Activated CD8-positive, alpha-beta memory T cell treated with anti-CD3 and anti-CD28 coated beads, Interleukin-2, amount 50 U/mL, for 1 hour (primary cell): ENCODE measurements around the gene DUOX2.
A peak's percentile ranks its signal among the peaks of the same experiment; 100 is the strongest.
"Not testable (repeated sequence)": the region's sequence is repeated elsewhere in the genome, so short reads cannot be mapped to it uniquely, and the experiment has no call there.

Experiments
- DNase-seq: peaks from one replicate; pipeline ENCODE4 v3.0.0-alpha.2; 2020; ENCODE audit errors: extremely low read depth

The DUOX2 gene

DNA sequence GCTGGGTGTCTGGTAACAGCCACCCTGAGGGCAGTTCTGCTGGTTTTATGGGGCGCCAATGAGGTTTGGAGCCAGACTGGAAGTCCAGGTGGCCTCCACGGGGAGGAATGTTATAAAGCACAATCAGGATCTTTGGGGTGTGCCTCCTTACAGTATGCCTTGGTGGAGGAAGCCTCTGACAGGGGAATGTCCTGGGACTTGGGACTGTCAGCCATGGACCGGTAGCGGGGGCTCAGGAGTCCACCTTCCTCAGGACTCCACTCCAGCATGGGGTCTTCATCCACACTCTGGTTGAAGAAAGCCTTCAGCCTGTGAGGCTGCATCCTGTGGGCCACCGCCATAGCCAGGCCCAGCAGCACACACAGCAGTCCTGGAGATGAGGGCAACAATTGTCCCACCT lies 5.0 kb upstream of the DUOX2 start:
- no peak for DNase-seq

DNA sequence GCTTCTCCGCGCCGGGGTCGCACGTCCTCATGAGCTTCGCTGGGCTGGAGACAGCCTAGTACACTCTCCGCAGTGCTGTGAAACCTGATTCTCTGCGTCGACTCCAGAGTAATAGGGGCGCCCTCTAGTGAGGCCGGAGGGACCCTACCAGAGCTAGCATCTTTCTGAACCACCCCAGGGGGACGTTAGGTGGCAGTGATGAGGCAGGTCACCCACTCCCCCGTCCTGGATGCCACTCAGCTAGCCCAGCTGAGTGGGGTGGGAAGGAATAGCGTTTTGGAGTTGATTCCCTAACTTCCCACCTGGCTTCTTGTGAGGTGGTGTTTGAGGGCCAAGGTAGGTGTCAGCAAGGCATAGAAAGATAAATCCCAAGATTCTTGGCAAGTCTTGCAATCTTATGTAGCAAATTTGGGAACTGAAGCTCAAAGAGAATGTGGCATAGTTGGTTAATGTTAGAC lies 4.2 kb upstream of the DUOX2 start:
- DNase-seq, result peak; percentile 50

- no peak for DNase-seq
Observed at GRCh38 chr15:45117308-45118130, 3.5 kb upstream of the DUOX2 start.

DNA sequence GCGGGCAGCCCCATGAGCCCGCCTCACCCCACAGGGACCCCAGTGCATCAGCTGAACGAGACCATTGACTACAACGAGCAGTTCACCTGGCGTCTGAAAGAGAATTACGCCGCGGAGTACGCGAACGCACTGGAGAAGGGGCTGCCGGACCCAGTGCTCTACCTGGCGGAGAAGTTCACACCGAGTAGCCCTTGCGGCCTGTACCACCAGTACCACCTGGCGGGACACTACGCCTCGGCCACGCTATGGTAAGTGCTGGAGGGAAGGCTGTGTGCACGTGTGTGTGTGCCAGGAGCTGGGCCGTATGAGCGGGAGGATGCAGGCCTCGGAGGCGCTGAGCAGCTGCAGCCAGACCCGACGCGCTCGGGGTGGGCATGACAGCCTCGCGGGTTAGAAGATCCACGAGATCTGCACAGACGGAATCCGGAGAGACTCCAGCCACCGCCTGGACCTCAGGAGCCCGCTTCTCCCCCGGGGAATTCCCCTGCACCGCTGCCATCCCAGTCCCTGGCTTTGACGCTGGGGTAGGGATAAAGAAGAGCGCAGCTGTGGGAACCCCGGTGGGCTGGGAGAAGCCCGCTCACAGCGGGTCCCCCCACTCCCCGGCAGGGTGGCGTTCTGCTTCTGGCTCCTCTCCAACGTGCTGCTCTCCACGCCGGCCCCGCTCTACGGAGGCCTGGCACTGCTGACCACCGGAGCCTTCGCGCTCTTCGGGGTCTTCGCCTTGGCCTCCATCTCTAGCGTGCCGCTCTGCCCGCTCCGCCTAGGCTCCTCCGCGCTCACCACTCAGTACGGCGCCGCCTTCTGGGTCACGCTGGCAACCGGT lies 2.7 kb upstream of the DUOX2 start:
- no peak for DNase-seq

DNA sequence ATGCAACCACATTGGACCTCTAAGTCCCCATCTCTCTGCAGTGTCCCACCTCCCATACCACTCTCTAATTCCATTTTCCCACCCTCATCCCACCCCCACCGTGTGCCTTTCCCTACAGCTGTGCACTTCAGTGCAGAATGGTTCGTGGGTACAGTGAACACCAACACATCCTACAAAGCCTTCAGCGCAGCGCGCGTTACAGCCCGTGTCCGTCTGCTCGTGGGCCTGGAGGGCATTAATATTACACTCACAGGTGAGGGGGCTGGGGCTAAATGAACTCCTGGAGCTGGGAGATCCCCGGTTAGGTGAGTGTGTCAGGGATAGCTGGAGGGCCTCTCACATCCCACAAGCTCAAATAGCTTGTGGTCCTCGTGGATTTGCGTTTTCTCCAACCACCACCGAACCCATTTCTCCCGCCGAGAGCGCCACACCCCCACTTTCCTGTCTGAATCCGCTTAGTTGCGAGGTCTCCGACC lies 2.1 kb upstream of the DUOX2 start:
- DNase-seq, result no peak

- DNase-seq, result no peak
Observed at GRCh38 chr15:45115312-45115820, 1.4 kb upstream of the DUOX2 start.

DNA sequence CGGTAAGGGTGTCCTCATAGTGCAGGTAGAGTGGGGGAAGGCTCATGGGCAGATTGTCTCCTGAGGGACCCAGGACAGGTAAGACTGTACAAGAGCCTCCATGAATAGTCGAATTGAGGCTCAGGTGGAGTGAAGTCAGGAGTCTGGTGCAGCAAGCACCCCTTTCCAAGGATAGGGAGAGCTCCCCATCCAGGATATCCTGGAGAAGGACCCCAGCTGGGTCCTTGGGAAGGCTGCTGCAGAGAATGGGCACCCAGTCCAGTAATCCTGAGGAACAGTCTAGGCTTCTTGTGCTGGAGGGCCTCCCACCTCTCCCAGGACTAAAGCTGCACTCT lies 746 bp upstream of the DUOX2 start:
- no peak for DNase-seq

DNA sequence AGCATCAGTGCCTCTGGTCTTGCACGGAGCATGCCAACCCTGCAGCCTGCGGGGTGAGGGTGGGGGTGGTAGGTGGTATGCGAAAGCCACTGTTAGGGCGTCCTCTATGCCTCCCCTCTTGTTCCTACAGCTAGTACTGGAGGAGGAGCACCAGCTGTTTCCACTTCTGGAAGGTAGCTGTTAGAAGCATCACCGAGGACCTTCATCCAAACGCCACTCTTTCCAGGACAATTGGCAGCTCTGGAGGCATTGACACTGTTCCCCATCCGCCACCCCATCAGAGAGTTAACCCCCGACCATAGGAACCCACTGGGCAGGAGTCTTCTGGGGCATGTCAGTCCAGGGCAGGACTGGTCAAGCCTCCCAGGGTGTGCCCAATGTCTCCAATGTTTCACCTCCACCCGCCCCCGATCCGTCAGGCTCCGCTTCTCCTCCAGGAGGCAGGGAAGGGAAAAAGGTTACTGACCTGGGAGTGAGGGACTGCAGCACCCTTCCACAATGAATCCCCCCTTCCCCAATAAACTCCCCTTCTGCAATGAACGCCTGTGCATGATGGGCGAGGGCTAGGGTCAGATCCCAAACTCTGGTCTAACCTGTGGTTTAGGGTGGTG lies 487 bp downstream of the DUOX2 start:
- DNase-seq, result no peak

DNA sequence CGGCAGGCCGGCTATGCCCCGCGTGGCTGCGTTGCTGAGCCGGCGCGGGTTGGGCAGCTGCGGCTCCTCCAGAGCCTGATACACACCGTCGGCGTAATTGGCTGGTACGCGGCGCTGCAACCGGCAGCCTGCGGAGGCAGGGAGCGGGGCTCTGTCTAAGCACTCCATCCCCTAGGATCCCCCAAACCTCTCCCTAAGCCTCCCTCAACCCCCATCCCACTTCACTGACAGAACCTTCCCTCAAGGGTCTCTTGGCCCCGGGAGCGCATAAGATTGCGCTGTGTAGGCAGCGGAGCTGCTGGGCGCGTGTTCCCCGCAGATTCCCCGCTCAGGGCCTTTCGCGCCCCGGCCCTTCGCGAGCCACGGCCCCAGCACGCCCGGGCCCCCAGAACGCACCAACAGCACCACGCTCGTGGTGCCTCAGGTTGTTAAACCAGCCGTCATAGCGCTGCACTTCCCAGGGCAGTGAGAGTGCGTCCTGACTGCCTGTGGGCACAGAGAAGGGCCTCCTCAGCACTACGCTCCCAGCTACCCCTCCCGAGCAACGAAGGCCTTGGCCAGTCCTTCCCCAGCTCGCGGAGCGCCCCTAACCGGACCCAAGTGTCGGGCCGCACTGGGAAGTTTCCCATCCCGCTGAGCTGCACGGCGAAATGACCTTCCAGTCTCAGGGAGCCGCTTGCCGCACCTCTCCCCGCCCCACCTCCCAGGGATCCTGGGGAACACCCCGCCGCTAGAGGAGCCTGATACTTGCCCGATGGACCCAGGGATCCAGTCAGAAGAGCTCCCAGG lies 1.2 kb downstream of the DUOX2 start:
- DNase-seq, result no peak

DNA sequence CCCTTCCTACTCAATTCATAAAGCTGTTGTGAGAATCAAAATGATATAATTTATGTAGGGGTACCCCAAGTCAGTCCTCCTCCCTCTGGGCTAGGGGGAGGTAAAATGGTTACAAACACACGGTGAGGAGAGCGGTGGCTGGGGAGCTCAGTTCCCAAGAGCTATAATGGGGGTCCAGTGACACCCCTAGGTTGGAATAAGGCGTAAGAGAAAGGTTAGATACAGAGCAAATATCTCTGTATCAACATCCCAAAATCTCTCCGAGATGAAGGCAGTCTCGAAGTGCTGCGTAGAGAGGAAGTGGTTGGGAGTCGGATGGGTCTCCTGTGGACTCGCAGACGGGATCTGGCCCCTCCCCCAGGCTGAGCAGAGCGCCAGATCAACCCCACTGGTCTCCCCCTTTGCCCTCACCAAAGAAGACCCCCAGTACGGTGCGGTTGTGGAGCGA lies 1.8 kb downstream of the DUOX2 start:
- no peak for DNase-seq

- no peak for DNase-seq
Observed at GRCh38 chr15:45111390-45112142, 2.4 kb downstream of the DUOX2 start.

DNA sequence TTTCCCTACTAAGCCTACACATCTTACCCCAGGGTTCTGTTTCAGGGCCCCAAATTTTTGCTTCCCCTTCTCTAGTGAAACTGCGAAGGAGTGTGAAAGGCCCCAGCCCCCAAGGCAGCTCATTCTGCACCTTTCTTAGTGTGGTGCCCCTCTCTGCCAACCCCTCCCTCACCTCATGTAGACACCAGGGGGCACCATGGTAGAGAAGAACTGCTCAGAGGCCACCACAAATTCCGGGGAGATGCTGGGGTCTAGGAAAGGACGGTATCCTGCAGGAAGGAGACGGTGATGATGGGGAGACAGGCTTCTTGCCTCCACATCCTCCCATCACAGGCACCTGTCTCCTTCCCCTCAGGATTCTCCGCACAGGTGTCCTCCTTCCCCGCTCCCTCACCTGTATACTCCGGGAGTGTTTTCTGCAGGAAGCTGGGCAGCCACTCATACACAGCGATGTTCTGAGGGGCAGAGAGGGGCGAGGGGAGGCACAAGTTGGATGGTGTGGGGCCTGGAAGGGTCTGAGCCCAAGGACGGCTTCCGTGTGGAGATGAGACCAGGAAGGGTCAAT lies 3.6 kb downstream of the DUOX2 start:
- no peak for DNase-seq

- DNase-seq, result no peak
Observed at GRCh38 chr15:45107941-45108630, 5.9 kb downstream of the DUOX2 start.

- DNase-seq, result no peak
Observed at GRCh38 chr15:45106002-45106790, 7.8 kb downstream of the DUOX2 start.

DNA sequence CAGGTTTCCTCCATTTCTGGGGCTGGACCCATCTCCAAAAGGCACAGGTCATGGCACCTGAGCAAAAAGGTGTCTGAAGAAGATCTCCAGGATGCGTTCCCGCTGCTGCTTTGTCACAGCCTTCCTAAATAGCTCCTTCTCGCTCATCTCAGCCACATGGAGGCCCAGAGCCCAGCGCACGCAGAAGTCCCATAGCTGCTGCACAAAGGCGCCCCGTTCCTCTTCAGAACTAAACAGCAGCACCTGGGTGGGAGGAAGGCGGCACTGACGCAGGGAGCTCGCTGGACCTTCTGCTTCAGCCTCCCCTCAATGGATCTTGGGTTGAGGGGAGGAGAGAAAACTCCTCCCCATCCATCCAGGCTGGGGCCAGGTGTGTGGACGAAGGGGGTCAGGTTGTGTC lies 8.4 kb downstream of the DUOX2 start:
- DNase-seq, result no peak

GRCh38 chr15:45104170-45104569 lies 9.8 kb downstream of the DUOX2 start:
- not testable (repeated sequence) for DNase-seq

DNA sequence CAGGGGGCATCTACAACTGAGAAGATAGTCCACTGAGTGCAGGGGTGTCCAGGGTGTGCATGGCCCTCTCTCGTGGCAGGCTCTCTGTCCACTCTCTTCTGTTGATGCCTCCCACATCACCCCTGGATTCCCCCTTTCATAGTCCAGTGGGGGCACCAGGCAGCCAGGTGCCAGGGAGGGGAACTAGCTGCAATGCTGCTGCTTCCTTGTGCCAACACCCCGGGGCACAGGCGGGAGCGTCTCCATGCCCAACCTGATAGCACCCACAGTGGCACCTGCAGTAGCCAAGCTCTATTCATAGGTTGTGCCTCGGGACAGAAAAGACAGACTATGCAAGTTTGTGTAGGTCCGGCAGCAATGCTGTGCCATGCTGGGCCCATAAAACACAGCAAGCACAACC lies 11.7 kb downstream of the DUOX2 start:
- DNase-seq, result no peak

GRCh38 chr15:45101749-45102148 lies 12.2 kb downstream of the DUOX2 start:
- DNase-seq, result no peak
